HG03139 (cell line): Measurements from ENCODE around the gene SMURF1.

Experiments used
- ATAC-seq: cut with Tn5 transposase; IDR thresholded peaks from one replicate; pipeline ENCODE4 v1.9.1; 2021; ENCODE audit not compliant: unreplicated experiment

Gene SMURF1

GRCh38 chr7:98992076-98992475, 151.8 kb downstream of the SMURF1 start:
- no peak for ATAC-seq

- no peak for ATAC-seq
Observed at GRCh38 chr7:98991141-98991540, 152.8 kb downstream of the SMURF1 start.

GRCh38 chr7:98990356-98990755, 153.6 kb downstream of the SMURF1 start:
- no peak for ATAC-seq

DNA sequence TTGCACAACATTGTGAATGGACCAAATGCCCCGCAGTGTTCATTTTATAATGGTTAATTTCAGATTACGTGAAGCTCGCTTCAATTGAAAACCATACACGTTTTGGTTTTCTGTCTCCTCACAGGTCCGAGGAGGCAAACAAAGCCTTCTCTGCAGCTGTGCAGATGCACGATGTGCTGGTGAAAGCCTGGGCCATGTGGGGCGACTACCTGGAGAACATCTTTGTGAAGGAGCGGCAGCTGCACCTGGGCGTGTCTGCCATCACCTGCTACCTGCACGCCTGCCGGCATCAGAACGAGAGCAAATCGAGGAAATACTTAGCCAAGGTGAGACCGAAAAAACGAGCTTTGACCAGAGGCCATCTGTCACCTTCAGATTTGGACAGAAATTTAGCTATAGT, 155.3 kb downstream of the SMURF1 start:
- ATAC-seq = no peak

GRCh38 chr7:98985945-98986344, 158.0 kb downstream of the SMURF1 start:
- no peak for ATAC-seq

- no peak for ATAC-seq
Observed at GRCh38 chr7:98985406-98985805, 158.5 kb downstream of the SMURF1 start.

DNA sequence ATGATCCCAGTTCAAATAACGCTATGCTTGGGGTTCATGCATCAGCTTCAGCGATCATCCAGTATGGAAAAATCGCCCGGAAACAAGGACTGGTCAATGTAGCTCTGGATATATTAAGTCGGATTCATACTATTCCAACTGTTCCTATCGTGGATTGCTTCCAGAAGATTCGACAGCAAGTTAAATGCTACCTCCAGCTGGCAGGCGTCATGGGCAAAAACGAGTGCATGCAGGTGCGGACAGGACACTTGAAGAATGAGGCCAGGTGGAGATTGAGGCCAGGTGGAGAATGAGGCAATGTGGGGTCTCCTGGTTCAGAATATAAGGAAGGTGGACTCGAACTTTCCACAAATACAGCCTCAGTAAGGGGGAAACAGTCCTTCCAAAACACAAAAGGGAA, 159.8 kb downstream of the SMURF1 start:
- ATAC-seq = no peak

DNA sequence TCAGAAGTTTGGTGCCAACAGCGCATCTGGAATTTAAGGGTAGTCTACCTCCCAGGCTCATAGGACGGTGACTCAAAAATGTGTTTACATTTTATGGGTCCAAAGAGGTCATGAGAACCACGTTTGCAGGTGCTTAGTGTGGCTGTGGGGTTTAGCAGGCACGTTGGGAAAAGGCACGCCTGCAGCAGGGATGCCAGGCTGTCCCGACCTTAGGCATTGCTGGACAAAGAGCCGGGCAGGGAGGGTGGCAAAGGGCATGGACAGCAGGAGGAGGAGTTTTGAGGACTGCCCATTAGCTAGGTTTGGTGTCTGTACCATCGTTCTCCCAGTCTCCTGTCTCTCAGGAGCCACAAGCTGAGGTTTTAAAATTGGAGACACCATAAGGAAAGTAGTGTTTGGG, 161.2 kb downstream of the SMURF1 start:
- no peak for ATAC-seq

- no peak for ATAC-seq
Observed at GRCh38 chr7:98981701-98982100, 162.2 kb downstream of the SMURF1 start.

GRCh38 chr7:98978672-98979071, 165.2 kb downstream of the SMURF1 start:
- ATAC-seq = no peak
